HT-29 (cell line): ENCODE results near the gene CADM1. TPM values are rescaled to one million over a fixed set of nuclear protein-coding genes. Genes with fewer than 3 reads are reported as not detected.

Source experiments
- DNase-seq: peaks from one replicate; pipeline ENCODE4 v3.0.0-alpha.2; 2015; ENCODE audit warnings: low spot score
- total RNA-seq: library from RNA; depleted of rRNA; stranded (reverse); fragments of >200 nt; shearing (Covaris generic); gene quantifications from 2 replicates; pipeline ENCODE4 v1.2.3, GENCODE V29; 2014

Gene CADM1
- total RNA-seq, 1 experiment from 2014 or later: not detected

GRCh38 chr11:115447273-115447864 lies 56.8 kb downstream of the CADM1 start:
- no peak for DNase-seq

- DNase-seq: no peak
Measured at GRCh38 chr11:115446214-115446613, 58.0 kb downstream of the CADM1 start.

- DNase-seq: no peak
Measured at GRCh38 chr11:115444542-115444941, 59.7 kb downstream of the CADM1 start.

GRCh38 chr11:115439969-115440540 lies 64.2 kb downstream of the CADM1 start:
- no peak for DNase-seq

- DNase-seq: no peak
Measured at GRCh38 chr11:115439385-115439784, 64.8 kb downstream of the CADM1 start.

- no peak for DNase-seq
Measured at GRCh38 chr11:115437902-115438575, 66.2 kb downstream of the CADM1 start.

- no peak for DNase-seq
Measured at GRCh38 chr11:115430345-115430744, 73.9 kb downstream of the CADM1 start.

- DNase-seq: no peak
Measured at GRCh38 chr11:115428306-115428705, 75.9 kb downstream of the CADM1 start.

GRCh38 chr11:115425816-115426215 lies 78.4 kb downstream of the CADM1 start:
- no peak for DNase-seq

GRCh38 chr11:115425250-115425649 lies 79.0 kb downstream of the CADM1 start:
- no peak for DNase-seq

- no peak for DNase-seq
Measured at GRCh38 chr11:115423728-115424459, 80.3 kb downstream of the CADM1 start.

GRCh38 chr11:115421992-115422689 lies 82.1 kb downstream of the CADM1 start:
- no peak for DNase-seq

- no peak for DNase-seq
Measured at GRCh38 chr11:115421352-115421991, 82.7 kb downstream of the CADM1 start.

GRCh38 chr11:115420505-115420904 lies 83.7 kb downstream of the CADM1 start:
- DNase-seq: no peak

GRCh38 chr11:115418626-115419025 lies 85.6 kb downstream of the CADM1 start:
- no peak for DNase-seq

GRCh38 chr11:115418081-115418480 lies 86.1 kb downstream of the CADM1 start:
- no peak for DNase-seq

- no peak for DNase-seq
Measured at GRCh38 chr11:115411120-115411519, 93.1 kb downstream of the CADM1 start.

GRCh38 chr11:115409691-115410220 lies 94.5 kb downstream of the CADM1 start:
- no peak for DNase-seq

- no peak for DNase-seq
Measured at GRCh38 chr11:115409116-115409670, 95.0 kb downstream of the CADM1 start.

- DNase-seq: no peak
Measured at GRCh38 chr11:115408036-115408921, 95.9 kb downstream of the CADM1 start.
